Loucy (cell line): ENCODE data around the gene SCAF1.

Experiments used
- EZH2phosphoT487 ChIP-seq: fragments of 200-600 bp; IDR thresholded peaks from 2 replicates; pipeline ENCODE4 v1.6.1; 2018; ENCODE audit warnings: antibody characterized with exemption, mild to moderate bottlenecking, moderate library complexity, borderline replicate concordance
- TF ChIP-seq, protein P1 (sequence below): fragments of 200-600 bp; sonication (generic); conservative IDR thresholded peaks from 2 replicates; pipeline ENCODE4 v1.5.1; 2014; ENCODE audit warnings: mild to moderate bottlenecking, antibody characterized with exemption, low read length

DNA sequence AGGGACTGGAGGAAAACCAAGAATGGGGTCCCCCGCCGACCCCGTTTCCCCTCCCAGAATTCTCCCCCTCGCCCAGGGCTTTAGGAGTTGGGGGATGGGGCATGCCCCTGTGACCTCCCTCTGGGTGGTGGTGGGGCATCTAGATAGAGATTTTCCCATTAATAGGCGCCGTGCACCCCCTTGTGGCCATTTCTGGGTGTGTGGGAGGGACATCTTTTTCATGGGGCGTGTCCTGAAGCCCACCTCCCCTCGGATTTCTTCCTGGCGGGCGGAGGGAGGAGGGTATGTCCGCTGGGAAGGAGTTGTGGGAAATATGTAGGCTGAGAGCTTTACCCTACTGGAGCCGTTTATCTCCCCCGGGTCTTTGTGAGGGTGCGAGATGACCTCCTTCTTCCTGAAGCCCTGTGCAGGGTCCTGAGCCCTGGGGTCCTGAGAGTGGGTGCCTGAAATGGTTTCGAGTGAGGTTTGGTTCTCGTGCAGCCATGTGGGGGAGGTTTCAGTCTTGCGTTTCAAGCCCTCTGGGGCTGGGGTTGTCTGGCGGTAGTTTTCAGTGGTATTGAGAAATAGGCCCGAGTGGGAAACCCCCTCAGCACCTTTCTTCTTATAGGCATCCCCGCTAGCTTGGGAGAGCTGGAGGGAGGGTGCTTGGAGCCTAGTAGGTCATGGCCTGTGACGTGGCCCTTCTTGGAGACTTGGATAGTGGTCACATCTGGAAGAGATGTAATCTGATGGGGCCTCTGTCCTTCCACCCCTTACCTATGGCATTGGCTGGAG, 36.1 kb downstream of the SCAF1 start:
- TF ChIP-seq, protein P1, sequence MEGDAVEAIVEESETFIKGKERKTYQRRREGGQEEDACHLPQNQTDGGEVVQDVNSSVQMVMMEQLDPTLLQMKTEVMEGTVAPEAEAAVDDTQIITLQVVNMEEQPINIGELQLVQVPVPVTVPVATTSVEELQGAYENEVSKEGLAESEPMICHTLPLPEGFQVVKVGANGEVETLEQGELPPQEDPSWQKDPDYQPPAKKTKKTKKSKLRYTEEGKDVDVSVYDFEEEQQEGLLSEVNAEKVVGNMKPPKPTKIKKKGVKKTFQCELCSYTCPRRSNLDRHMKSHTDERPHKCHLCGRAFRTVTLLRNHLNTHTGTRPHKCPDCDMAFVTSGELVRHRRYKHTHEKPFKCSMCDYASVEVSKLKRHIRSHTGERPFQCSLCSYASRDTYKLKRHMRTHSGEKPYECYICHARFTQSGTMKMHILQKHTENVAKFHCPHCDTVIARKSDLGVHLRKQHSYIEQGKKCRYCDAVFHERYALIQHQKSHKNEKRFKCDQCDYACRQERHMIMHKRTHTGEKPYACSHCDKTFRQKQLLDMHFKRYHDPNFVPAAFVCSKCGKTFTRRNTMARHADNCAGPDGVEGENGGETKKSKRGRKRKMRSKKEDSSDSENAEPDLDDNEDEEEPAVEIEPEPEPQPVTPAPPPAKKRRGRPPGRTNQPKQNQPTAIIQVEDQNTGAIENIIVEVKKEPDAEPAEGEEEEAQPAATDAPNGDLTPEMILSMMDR = peak; percentile 79
- no peak for TF ChIP-seq EZH2phosphoT487
